Mesenteric fat pad (tissue), 1 donor: ENCODE results near the gene OTX2. TPM values are rescaled to one million over a fixed set of nuclear protein-coding genes. Genes with fewer than 3 reads are reported as not detected.

Experiments
- DNase-seq: peaks from one replicate; pipeline ENCODE4 v3.0.0-alpha.2; 2020; ENCODE audit warnings: low spot score
- total RNA-seq: library from RNA; stranded (reverse); fragmentation: NEBNext Ultra II Directional; extraction: Animal tissue kit (Norgen Biotek cat#: 25700); gene quantifications from one replicate; pipeline ENCODE4 v1.2.1, GENCODE V29; 2021
- donor health status: DM: yes; HTN: yes; CAD: no.

The OTX2 gene
- total RNA-seq, 1 donor from 2014 or later, result not detected

GRCh38 chr14:56812364-56813141 is 2.3 kb upstream of the OTX2 start:
- no peak for DNase-seq

- DNase-seq, result no peak
Measured at GRCh38 chr14:56811593-56812363, 1.5 kb upstream of the OTX2 start.

- DNase-seq, result no peak
Measured at GRCh38 chr14:56810836-56811592, 735 bp upstream of the OTX2 start.

- no peak for DNase-seq
Measured at GRCh38 chr14:56809270-56810146, 771 bp downstream of the OTX2 start.

- DNase-seq, result no peak
Measured at GRCh38 chr14:56808383-56809269, 1.7 kb downstream of the OTX2 start.

- no peak for DNase-seq
Measured at GRCh38 chr14:56808110-56808382, 2.2 kb downstream of the OTX2 start.

GRCh38 chr14:56807386-56808109 is 2.7 kb downstream of the OTX2 start:
- no peak for DNase-seq

- no peak for DNase-seq
Measured at GRCh38 chr14:56806760-56807159, 3.5 kb downstream of the OTX2 start.

GRCh38 chr14:56805992-56806727 is 4.1 kb downstream of the OTX2 start:
- no peak for DNase-seq

- no peak for DNase-seq
Measured at GRCh38 chr14:56805201-56805991, 4.9 kb downstream of the OTX2 start.

GRCh38 chr14:56803816-56804535 is 6.3 kb downstream of the OTX2 start:
- DNase-seq, result no peak

GRCh38 chr14:56801920-56802319 is 8.4 kb downstream of the OTX2 start:
- DNase-seq, result no peak

GRCh38 chr14:56799343-56799645 is 11.0 kb downstream of the OTX2 start:
- no peak for DNase-seq

- no peak for DNase-seq
Measured at GRCh38 chr14:56798447-56799342, 11.6 kb downstream of the OTX2 start.

- no peak for DNase-seq
Measured at GRCh38 chr14:56797569-56798446, 12.5 kb downstream of the OTX2 start.
